IMR-90 (cell line): ENCODE measurements around the gene SLC5A3. TPM values are rescaled to one million over a fixed set of nuclear protein-coding genes. Genes with fewer than 3 reads are reported as not detected.

ENCODE experiments used
- ATAC-seq: fragments of 200-7000 bp; cut with Tn5 transposase; 2 replicates; pipeline ENCODE4 v1.9.1; 2020; ENCODE audit warnings: low read depth, mild to moderate bottlenecking, moderate library complexity
- BruUV-seq: library from RNA; stranded (reverse); fragments of 400-500 nt; replicated peaks from 2 replicates; lab custom pipeline; 2021; lab: Mats Ljungman, UMichigan
- CTCF ChIA-PET: fragments of 300-600 bp; formaldehyde crosslinking; extraction: SDS; loops from one replicate; lab custom pipeline; 2021; ENCODE audit warnings: antibody characterized with exemption; lab: Yijun Ruan, JAX
- POLR2A ChIA-PET: fragments of 300-600 bp; sonication (Branson Sonifier 250); formaldehyde crosslinking; loops from one replicate; lab custom pipeline; 2022; ENCODE audit warnings: antibody characterized with exemption; ENCODE audit not compliant: unreplicated experiment; lab: Charles Lee
- DNase-seq: peaks from one replicate; pipeline ENCODE4 v3.0.0; 2013
- H2AFZ ChIP-seq: replicated peaks from 2 replicates; pipeline ENCODE3; 2013; ENCODE audit warnings: low read length, mild to moderate bottlenecking; ENCODE audit not compliant: poor library complexity
- H2AK5ac ChIP-seq: 2 replicates; pipeline ENCODE4 v1.6.1; 2013; ENCODE audit warnings: low read depth, low read length, inconsistent platforms
- H2AK9ac ChIP-seq: replicated peaks from 2 replicates; pipeline ENCODE3; 2013; ENCODE audit warnings: mild to moderate bottlenecking, low read depth, low read length, moderate library complexity; ENCODE audit not compliant: poor library complexity
- H2BK120ac ChIP-seq: 2 replicates; pipeline ENCODE4 v1.6.1; 2013; ENCODE audit warnings: low read depth, low read length, inconsistent platforms
- H2BK15ac ChIP-seq: 3 replicates; pipeline ENCODE4 v1.6.1; 2013; ENCODE audit warnings: low read depth, low read length, inconsistent platforms
- H2BK20ac ChIP-seq: 2 replicates; pipeline ENCODE4 v1.6.1; 2013; ENCODE audit warnings: low read depth, mild to moderate bottlenecking, inconsistent platforms, low read length, moderate library complexity
- H2BK5ac ChIP-seq: 2 replicates; pipeline ENCODE4 v1.6.1; 2013; ENCODE audit warnings: mild to moderate bottlenecking, low read depth, low read length, inconsistent platforms; ENCODE audit not compliant: poor library complexity, severe bottlenecking
- H3K14ac ChIP-seq: replicated peaks from 2 replicates; pipeline ENCODE4 v1.6.1; 2013; ENCODE audit warnings: low read depth, low read length, inconsistent platforms
- H3K18ac ChIP-seq: 2 replicates; pipeline ENCODE4 v1.6.1; 2013; ENCODE audit warnings: low read depth, low read length, control low read depth
- H3K23ac ChIP-seq: 2 replicates; pipeline ENCODE4 v1.6.1; 2013; ENCODE audit warnings: low read depth, low read length, inconsistent platforms
- H3K27ac ChIP-seq: 2 replicates; pipeline ENCODE4 v1.5.1; 2013; ENCODE audit warnings: mild to moderate bottlenecking, control low read depth, low read length; ENCODE audit not compliant: insufficient read depth
- H3K27me3 ChIP-seq: 2 replicates; pipeline ENCODE4 v1.6.1; 2013; ENCODE audit warnings: low read length; ENCODE audit not compliant: control insufficient read depth, insufficient read depth
- H3K36me3 ChIP-seq: 2 replicates; pipeline ENCODE4 v1.6.1; 2013; ENCODE audit warnings: low read length, mixed read lengths; ENCODE audit not compliant: control insufficient read depth, insufficient read depth
- H3K4ac ChIP-seq: 2 replicates; pipeline ENCODE4 v1.6.1; 2013; ENCODE audit warnings: low read depth, low read length, inconsistent platforms
- H3K4me1 ChIP-seq: 2 replicates; pipeline ENCODE4 v1.6.1; 2013; ENCODE audit warnings: low read length, mixed read lengths; ENCODE audit not compliant: control insufficient read depth, insufficient read depth
- H3K4me2 ChIP-seq: 2 replicates; pipeline ENCODE4 v1.6.1; 2013; ENCODE audit warnings: low read depth, mild to moderate bottlenecking, control low read depth, low read length, moderate library complexity
- H3K4me3 ChIP-seq: 2 replicates; pipeline ENCODE4 v1.5.1; 2013; ENCODE audit warnings: low read depth, mild to moderate bottlenecking, control low read depth, low read length, moderate library complexity; ENCODE audit not compliant: insufficient read depth
- H3K56ac ChIP-seq: 2 replicates; pipeline ENCODE4 v1.6.1; 2013; ENCODE audit warnings: low read length, inconsistent platforms; ENCODE audit not compliant: insufficient read depth; ENCODE audit errors: extremely low read depth
- H3K79me1 ChIP-seq, 2 experiments: 2 replicates each; pipeline ENCODE4 v1.6.1; 2013; ENCODE audit warnings: low read length in 2 of 2, inconsistent platforms in 1 of 2, low read depth in 1 of 2
- H3K9ac ChIP-seq: 2 replicates; pipeline ENCODE4 v1.6.1; 2013; ENCODE audit warnings: low read depth, low read length, control low read depth
- H3K9me1 ChIP-seq: 2 replicates; pipeline ENCODE4 v1.6.1; 2013; ENCODE audit warnings: low read length, inconsistent platforms; ENCODE audit not compliant: insufficient read depth
- H3K9me3 ChIP-seq: 2 replicates; pipeline ENCODE4 v1.6.1; 2013; ENCODE audit warnings: low read length; ENCODE audit not compliant: control insufficient read depth, insufficient read depth
- H4K20me1 ChIP-seq: 2 replicates; pipeline ENCODE4 v1.6.1; 2013; ENCODE audit warnings: low read length, inconsistent platforms; ENCODE audit not compliant: insufficient read depth
- H4K5ac ChIP-seq: 2 replicates; pipeline ENCODE4 v1.6.1; 2013; ENCODE audit warnings: mild to moderate bottlenecking, low read depth, low read length, control low read depth
- H4K8ac ChIP-seq, 2 experiments: 2 replicates each; pipeline ENCODE4 v1.6.1; 2013; ENCODE audit warnings: low read depth in 2 of 2, low read length in 2 of 2, control low read depth in 1 of 2, inconsistent platforms in 1 of 2
- H4K91ac ChIP-seq: 2 replicates; pipeline ENCODE4 v1.6.1; 2013; ENCODE audit warnings: low read depth, low read length, inconsistent platforms; ENCODE audit not compliant: insufficient read depth
- BHLHE40 ChIP-seq: fragments of 150-350 bp; IDR thresholded peaks from 2 replicates; pipeline ENCODE4 v1.6.1; 2016; ENCODE audit warnings: mild to moderate bottlenecking, low read depth, low read length
- CEBPB ChIP-seq: IDR thresholded peaks from 2 replicates; pipeline ENCODE4 v1.6.1; 2012; ENCODE audit warnings: low read depth, low read length, improper control_type of control experiment
- CHD1 ChIP-seq: IDR thresholded peaks from 2 replicates; pipeline ENCODE4 v1.6.1; 2012; ENCODE audit warnings: low read depth, low read length, improper control_type of control experiment
- FOS ChIP-seq: fragments of 150-350 bp; IDR thresholded peaks from 2 replicates; pipeline ENCODE4 v1.6.1; 2016; ENCODE audit warnings: low read depth, low read length
- MAFK ChIP-seq: IDR thresholded peaks from 2 replicates; pipeline ENCODE4 v1.6.1; 2012; ENCODE audit warnings: low read depth, low read length, improper control_type of control experiment
- MAZ ChIP-seq: IDR thresholded peaks from 2 replicates; pipeline ENCODE4 v1.6.1; 2012; ENCODE audit warnings: low read depth, mild to moderate bottlenecking, low read length, improper control_type of control experiment, moderate library complexity, borderline replicate concordance
- MXI1 ChIP-seq: IDR thresholded peaks from 2 replicates; pipeline ENCODE4 v1.6.1; 2012; ENCODE audit warnings: low read depth, mild to moderate bottlenecking, low read length, moderate library complexity, borderline replicate concordance
- NFE2L2 ChIP-seq: fragments of 150-350 bp; IDR thresholded peaks from 2 replicates; pipeline ENCODE4 v1.6.1; 2016; ENCODE audit warnings: low read depth, mild to moderate bottlenecking, low read length
- POLR2A ChIP-seq: IDR thresholded peaks from 2 replicates; pipeline ENCODE4 v1.6.1; 2012; ENCODE audit warnings: mild to moderate bottlenecking, low read depth, low read length
- RAD21 ChIP-seq: IDR thresholded peaks from 2 replicates; pipeline ENCODE4 v1.6.1; 2012; ENCODE audit warnings: low read length, improper control_type of control experiment
- RCOR1 ChIP-seq: IDR thresholded peaks from 2 replicates; pipeline ENCODE4 v1.6.1; 2012; ENCODE audit warnings: mild to moderate bottlenecking, low read length, improper control_type of control experiment; ENCODE audit not compliant: insufficient replicate concordance
- RFX5 ChIP-seq: IDR thresholded peaks from 2 replicates; pipeline ENCODE4 v1.8.0; 2012; ENCODE audit warnings: low read depth, mild to moderate bottlenecking, low read length, moderate library complexity
- SMC3 ChIP-seq: fragments of 150-350 bp; IDR thresholded peaks from 2 replicates; pipeline ENCODE4 v1.6.1; 2016; ENCODE audit warnings: low read depth, mild to moderate bottlenecking, antibody characterized with exemption, low read length, moderate library complexity
- WGBS, 2 experiments: methylation state at CpG; one replicate each; pipeline versions ENCODE4 v1.1.5 to v1.1.7; 2013; ENCODE audit warnings: missing lambda C conversion rate in 2 of 2; ENCODE audit not compliant: insufficient read length in 1 of 2; ENCODE audit errors: extremely low coverage in 2 of 2; 5-methylcytosine and 5-hydroxymethylcytosine counted together
- dilution Hi-C: fragments of 300-500 bp; cut with HindIII; formaldehyde crosslinking; loops from one replicate; pipeline ENCODE4 v1.14.3; 2018; ENCODE audit warnings: low sequenced_read_pairs; ENCODE audit not compliant: unreplicated experiment
- in situ Hi-C: fragments of 300-500 bp; cut with MboI; formaldehyde crosslinking; loops from 3 replicates; pipeline ENCODE4 v1.14.3; 2019; ENCODE audit warnings: low sequenced_read_pairs, inconsistent platforms, mixed read lengths
- intact Hi-C: fragments of 100-400 bp; cut with micrococcal nuclease; formaldehyde crosslinking; loops from 2 replicates; pipeline ENCODE4 v1.10.0; 2022
- polyA plus RNA-seq, 3 experiments: library from polyadenylated mRNA; depleted of rRNA; stranded (reverse); fragments of >200 nt; gene quantifications; 2 replicates each; pipeline ENCODE4 v1.2.3, GENCODE V29; 2012; ENCODE audit warnings: low replicate concordance in 1 of 3
- total RNA-seq: library from RNA; depleted of rRNA; stranded (reverse); fragments of >200 nt; gene quantifications from 2 replicates; pipeline ENCODE4 v1.2.3, GENCODE V29; 2012
- TF ChIP-seq, protein P1 (sequence below): fragments of 150-350 bp; IDR thresholded peaks from 2 replicates; pipeline ENCODE4 v1.6.1; 2016; ENCODE audit warnings: low read depth, mild to moderate bottlenecking, low read length, moderate library complexity, borderline replicate concordance
- TF ChIP-seq, protein P2 (sequence below): fragments of 150-350 bp; IDR thresholded peaks from 2 replicates; pipeline ENCODE4 v1.6.1; 2017; ENCODE audit warnings: mild to moderate bottlenecking, antibody characterized with exemption, low read length, low read depth
- TF ChIP-seq, protein P3 (sequence below): conservative IDR thresholded peaks from 2 replicates; pipeline ENCODE4 v1.5.1; 2012; ENCODE audit warnings: mild to moderate bottlenecking, low read depth, low read length, improper control_type of control experiment

SLC5A3 gene
- total and polyA plus RNA-seq, 2 of the 4 experiments (the other 2 are of a cell fraction), result 1.8 to 9.9 TPM

DNA sequence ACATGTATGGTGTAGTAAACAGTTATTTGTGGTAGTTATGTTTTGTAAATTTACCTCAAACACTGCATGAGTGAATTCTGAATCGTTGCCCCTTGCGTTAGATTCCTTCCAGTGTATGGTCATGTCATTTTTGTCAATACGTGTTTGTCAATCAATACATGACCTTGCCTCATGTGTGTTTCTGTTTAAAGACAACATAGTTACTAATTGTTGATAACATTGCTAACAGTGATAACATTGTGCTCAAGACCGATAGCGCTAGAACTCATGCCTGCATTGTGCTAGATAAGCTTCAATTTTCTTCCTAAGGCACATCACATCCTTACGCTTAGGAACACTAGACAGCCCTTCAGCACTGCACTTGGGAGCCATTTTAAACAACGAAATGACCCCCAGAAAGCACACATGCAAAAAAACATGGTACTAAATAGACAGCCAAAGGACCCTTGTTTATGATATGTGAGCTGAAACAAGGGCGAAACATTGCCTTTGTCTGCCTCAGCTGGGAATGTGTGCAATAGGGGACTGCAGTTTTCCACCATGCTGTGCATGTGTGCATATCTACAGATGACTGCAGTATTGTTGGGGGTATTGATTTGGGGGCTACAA is 37.3 kb downstream of the SLC5A3 start:
- WGBS, 2 experiments, result no CpG with 5 or more reads among the region's 8 CpGs
- no peak overlapping the region for H2AK9ac ChIP-seq
- H3K4ac ChIP-seq, result no peak overlapping the region
- peaks cover 25 to 53% of the 10 kb centered on the region in 2 experiments for H3K79me1 ChIP-seq
- H3K9me3 ChIP-seq, result no peaks in the 10 kb centered on the region
- no peak overlapping the region for H3K23ac ChIP-seq
- no peak overlapping the region for H4K5ac ChIP-seq
- H3K14ac ChIP-seq, result no peak overlapping the region
- no peak overlapping the region for H2BK5ac ChIP-seq
- H3K27ac ChIP-seq, result no peak overlapping the region
- TF ChIP-seq MAFK (no peak), CHD1 (no peak), CEBPB (no peak), RFX5 (no peak), MXI1 (no peak), NFE2L2 (no peak), RAD21 (no peak), POLR2A (no peak), BHLHE40 (no peak), RCOR1 (no peak), SMC3 (no peak), MAZ (no peak), FOS (no peak)
- TF ChIP-seq, protein P1, sequence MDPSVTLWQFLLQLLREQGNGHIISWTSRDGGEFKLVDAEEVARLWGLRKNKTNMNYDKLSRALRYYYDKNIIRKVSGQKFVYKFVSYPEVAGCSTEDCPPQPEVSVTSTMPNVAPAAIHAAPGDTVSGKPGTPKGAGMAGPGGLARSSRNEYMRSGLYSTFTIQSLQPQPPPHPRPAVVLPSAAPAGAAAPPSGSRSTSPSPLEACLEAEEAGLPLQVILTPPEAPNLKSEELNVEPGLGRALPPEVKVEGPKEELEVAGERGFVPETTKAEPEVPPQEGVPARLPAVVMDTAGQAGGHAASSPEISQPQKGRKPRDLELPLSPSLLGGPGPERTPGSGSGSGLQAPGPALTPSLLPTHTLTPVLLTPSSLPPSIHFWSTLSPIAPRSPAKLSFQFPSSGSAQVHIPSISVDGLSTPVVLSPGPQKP, result no peak
- TF ChIP-seq, protein P2, sequence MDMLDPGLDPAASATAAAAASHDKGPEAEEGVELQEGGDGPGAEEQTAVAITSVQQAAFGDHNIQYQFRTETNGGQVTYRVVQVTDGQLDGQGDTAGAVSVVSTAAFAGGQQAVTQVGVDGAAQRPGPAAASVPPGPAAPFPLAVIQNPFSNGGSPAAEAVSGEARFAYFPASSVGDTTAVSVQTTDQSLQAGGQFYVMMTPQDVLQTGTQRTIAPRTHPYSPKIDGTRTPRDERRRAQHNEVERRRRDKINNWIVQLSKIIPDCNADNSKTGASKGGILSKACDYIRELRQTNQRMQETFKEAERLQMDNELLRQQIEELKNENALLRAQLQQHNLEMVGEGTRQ, result no peak
- TF ChIP-seq, protein P3, sequence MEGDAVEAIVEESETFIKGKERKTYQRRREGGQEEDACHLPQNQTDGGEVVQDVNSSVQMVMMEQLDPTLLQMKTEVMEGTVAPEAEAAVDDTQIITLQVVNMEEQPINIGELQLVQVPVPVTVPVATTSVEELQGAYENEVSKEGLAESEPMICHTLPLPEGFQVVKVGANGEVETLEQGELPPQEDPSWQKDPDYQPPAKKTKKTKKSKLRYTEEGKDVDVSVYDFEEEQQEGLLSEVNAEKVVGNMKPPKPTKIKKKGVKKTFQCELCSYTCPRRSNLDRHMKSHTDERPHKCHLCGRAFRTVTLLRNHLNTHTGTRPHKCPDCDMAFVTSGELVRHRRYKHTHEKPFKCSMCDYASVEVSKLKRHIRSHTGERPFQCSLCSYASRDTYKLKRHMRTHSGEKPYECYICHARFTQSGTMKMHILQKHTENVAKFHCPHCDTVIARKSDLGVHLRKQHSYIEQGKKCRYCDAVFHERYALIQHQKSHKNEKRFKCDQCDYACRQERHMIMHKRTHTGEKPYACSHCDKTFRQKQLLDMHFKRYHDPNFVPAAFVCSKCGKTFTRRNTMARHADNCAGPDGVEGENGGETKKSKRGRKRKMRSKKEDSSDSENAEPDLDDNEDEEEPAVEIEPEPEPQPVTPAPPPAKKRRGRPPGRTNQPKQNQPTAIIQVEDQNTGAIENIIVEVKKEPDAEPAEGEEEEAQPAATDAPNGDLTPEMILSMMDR, result no peak
- no peak for DNase-seq
- BruUV-seq, result no TSS peak
- H2AFZ ChIP-seq, result no peak overlapping the region
- no peak overlapping the region for H3K4me2 ChIP-seq
- no peak overlapping the region for H4K91ac ChIP-seq
- no peaks in the 10 kb centered on the region for H3K9me1 ChIP-seq
- no peak overlapping the region for H3K18ac ChIP-seq
- H4K20me1 ChIP-seq, result peaks cover 6% of the 10 kb centered on the region; the same call in 1 of the 2 replicates
- no peak overlapping the region for H2BK120ac ChIP-seq
- no peak overlapping the region for H2AK5ac ChIP-seq
- in situ Hi-C loops, result no loop called here
- no peak overlapping the region for H3K56ac ChIP-seq
- H3K27me3 ChIP-seq, result no peaks in the 10 kb centered on the region
- no peaks in the 10 kb centered on the region; the same call in 1 of the 2 replicates for H3K36me3 ChIP-seq
- ChIA-PET CTCF (interaction anchor here (1.4 kb wide), 1 partner anchor 10 kb away, joined by 5 read pairs; no protein-coding TSS in a partner anchor), POLR2A (no interaction called here)
- ATAC-seq, result no peak
- H3K9ac ChIP-seq, result no peak overlapping the region
- no peak overlapping the region for H3K4me3 ChIP-seq
- no peaks in the 10 kb centered on the region for H3K4me1 ChIP-seq
- intact Hi-C loops, result no loop called here
- dilution Hi-C loops, result no loop called here
- no peak overlapping the region for H4K8ac ChIP-seq
- no peak overlapping the region for H2BK20ac ChIP-seq
- H2BK15ac ChIP-seq, result no peak overlapping the region
